ENCODE measurements around the gene SYT9.
A peak's percentile ranks its signal among the peaks of the same experiment; 100 is the strongest.
"Not testable (repeated sequence)": the region's sequence is repeated elsewhere in the genome, so short reads cannot be mapped to it uniquely, and the experiment has no call there.

The SYT9 gene

GRCh38 chr11:7493670-7494069, 242.0 kb downstream of the SYT9 start:
- DNase-seq (ENCODE audit: extremely low spot score, insufficient read length, low read depth) (no peak), FAIRE-seq (no peak)

- DNase-seq (ENCODE audit: extremely low spot score, insufficient read length, low read depth) (no peak), FAIRE-seq (no peak)
Measured at GRCh38 chr11:7494086-7494745, 242.5 kb downstream of the SYT9 start.

GRCh38 chr11:7495882-7496551, 244.3 kb downstream of the SYT9 start:
- DNase-seq (ENCODE audit: extremely low spot score, insufficient read length, low read depth) = peak; percentile 30
- FAIRE-seq = peak; percentile 94

GRCh38 chr11:7498193-7498592, 246.5 kb downstream of the SYT9 start:
- FAIRE-seq = no peak
- no peak for DNase-seq (ENCODE audit: extremely low spot score, insufficient read length, low read depth)

GRCh38 chr11:7499081-7499480, 247.4 kb downstream of the SYT9 start:
- no peak for FAIRE-seq
- DNase-seq (ENCODE audit: extremely low spot score, insufficient read length, low read depth) = no peak

GRCh38 chr11:7500251-7500650, 248.5 kb downstream of the SYT9 start:
- no peak for FAIRE-seq

GRCh38 chr11:7501251-7501650, 249.5 kb downstream of the SYT9 start:
- no peak for DNase-seq (ENCODE audit: extremely low spot score, insufficient read length, low read depth)
- no peak for FAIRE-seq

More at GRCh38 chr11:7500251-7500650, 248.5 kb downstream of the SYT9 start:
- DNase-seq (ENCODE audit: extremely low spot score, insufficient read length, low read depth) = no peak

- FAIRE-seq (peak; percentile 12), DNase-seq (ENCODE audit: extremely low spot score, insufficient read length, low read depth) (no peak)
Measured at GRCh38 chr11:7501894-7502293, 250.2 kb downstream of the SYT9 start.

- no peak for FAIRE-seq
Measured at GRCh38 chr11:7506243-7506642, 254.5 kb downstream of the SYT9 start.

GRCh38 chr11:7508087-7508486, 256.4 kb downstream of the SYT9 start:
- no peak for FAIRE-seq

More at GRCh38 chr11:7506243-7506642, 254.5 kb downstream of the SYT9 start:
- no peak for DNase-seq (ENCODE audit: extremely low spot score, insufficient read length, low read depth)

GRCh38 chr11:7509966-7510365, 258.3 kb downstream of the SYT9 start:
- DNase-seq (ENCODE audit: extremely low spot score, insufficient read length, low read depth) = no peak
- no peak for FAIRE-seq

More at GRCh38 chr11:7508087-7508486, 256.4 kb downstream of the SYT9 start:
- DNase-seq (ENCODE audit: extremely low spot score, insufficient read length, low read depth) = no peak

GRCh38 chr11:7511401-7511800, 259.7 kb downstream of the SYT9 start:
- DNase-seq (ENCODE audit: extremely low spot score, insufficient read length, low read depth) (no peak), FAIRE-seq (no peak)

GRCh38 chr11:7512525-7513233, 261.0 kb downstream of the SYT9 start:
- FAIRE-seq = peak; percentile 99
- DNase-seq (ENCODE audit: extremely low spot score, insufficient read length, low read depth) = peak; percentile 61

GRCh38 chr11:7513234-7514098, 261.8 kb downstream of the SYT9 start, which contains the start of gene PPFIBP2:
PPFIBP2 (plus strand) TSS chr11:7513999; CDS start chr11:7549476, 35,477 bp downstream.
- DNase-seq (ENCODE audit: extremely low spot score, insufficient read length, low read depth) (peak; percentile 83), FAIRE-seq (peak; percentile 88)

GRCh38 chr11:7514099-7514591, 262.4 kb downstream of the SYT9 start:
- FAIRE-seq (no peak), DNase-seq (ENCODE audit: extremely low spot score, insufficient read length, low read depth) (no peak)

- FAIRE-seq (no peak), DNase-seq (ENCODE audit: extremely low spot score, insufficient read length, low read depth) (no peak)
Measured at GRCh38 chr11:7515447-7515886, 263.8 kb downstream of the SYT9 start.

GRCh38 chr11:7516475-7516874, 264.8 kb downstream of the SYT9 start:
- FAIRE-seq = no peak

GRCh38 chr11:7517743-7518142, 266.0 kb downstream of the SYT9 start:
- not testable (repeated sequence) for DNase-seq (ENCODE audit: extremely low spot score, insufficient read length, low read depth); FAIRE-seq

More at GRCh38 chr11:7516475-7516874, 264.8 kb downstream of the SYT9 start:
- no peak for DNase-seq (ENCODE audit: extremely low spot score, insufficient read length, low read depth)
